Endothelial cell of umbilical vein (primary cell): ENCODE data around the gene GANC.

Experiments used
- EZH2 ChIP-seq: IDR thresholded peaks from 2 replicates; pipeline ENCODE4 v1.6.1; 2012; ENCODE audit warnings: borderline replicate concordance, low read depth, mild to moderate bottlenecking, moderate library complexity, low read length, inconsistent platforms; ENCODE audit not compliant: severe bottlenecking
- FOS ChIP-seq: IDR thresholded peaks from 2 replicates; pipeline ENCODE4 v1.6.1; 2011; ENCODE audit warnings: mild to moderate bottlenecking, low read length, moderate library complexity, borderline replicate concordance; ENCODE audit not compliant: insufficient read depth
- GATA2 ChIP-seq: IDR thresholded peaks from 2 replicates; pipeline ENCODE4 v1.7.0; 2011; ENCODE audit warnings: low read depth, mild to moderate bottlenecking, moderate library complexity, mixed read lengths, low read length; ENCODE audit not compliant: insufficient read length, insufficient read depth
- JUN ChIP-seq: IDR thresholded peaks from 2 replicates; pipeline ENCODE4 v1.6.1; 2011; ENCODE audit warnings: borderline replicate concordance, low read depth; ENCODE audit not compliant: insufficient read length, insufficient read depth
- MYC ChIP-seq: IDR thresholded peaks from one replicate; pipeline ENCODE4 v1.6.1; 2011; ENCODE audit warnings: mild to moderate bottlenecking, low read depth, low read length
- POLR2A ChIP-seq: IDR thresholded peaks from 2 replicates; pipeline ENCODE4 v1.6.1; 2012; ENCODE audit warnings: low read depth, mild to moderate bottlenecking, control low read depth, low read length
- POLR2AphosphoS5 ChIP-seq: IDR thresholded peaks from 2 replicates; pipeline ENCODE4 v1.6.1; 2012; ENCODE audit warnings: low read depth, mild to moderate bottlenecking, control low read depth, low read length, moderate library complexity; ENCODE audit not compliant: insufficient read depth
- TF ChIP-seq, protein P1 (sequence below), 2 donors: IDR thresholded peaks; 1 replicate in 1 of 2; 2 replicates in 1 of 2; pipeline ENCODE4 v1.5.1; 2011; ENCODE audit warnings: low read length in 2 of 2, mild to moderate bottlenecking in 2 of 2, moderate library complexity in 2 of 2, control low read depth in 1 of 2, inconsistent platforms in 1 of 2, low read depth in 1 of 2; ENCODE audit not compliant: insufficient read depth in 1 of 2; ENCODE audit errors: extremely low read depth in 1 of 2
- TF ChIP-seq, protein P2 (sequence below): IDR thresholded peaks from 2 replicates; pipeline ENCODE4 v1.6.1; 2011; ENCODE audit not compliant: insufficient read depth, insufficient read length

DNA sequence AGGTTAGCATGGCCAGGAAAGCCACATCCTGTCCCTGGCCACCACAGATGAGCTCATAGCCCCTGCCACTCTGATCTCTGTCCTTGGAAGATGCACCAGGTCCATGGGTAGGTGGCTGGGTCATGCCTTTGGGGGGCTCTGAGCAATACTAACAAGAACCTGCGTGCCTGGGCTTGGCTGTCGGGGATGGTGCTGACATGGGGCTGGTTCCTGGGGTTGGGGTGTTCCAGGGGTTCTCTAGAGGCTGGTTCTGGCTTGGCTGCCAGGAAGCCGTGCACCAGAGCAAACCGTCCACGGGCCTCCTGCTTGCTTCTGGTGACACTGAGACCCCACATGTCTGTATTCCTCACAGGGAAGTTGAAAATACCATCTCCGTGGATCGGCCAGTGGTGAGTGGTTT is 130.4 kb downstream of the GANC start:
- TF ChIP-seq GATA2 (no peak), JUN (no peak), POLR2AphosphoS5 (no peak), POLR2A (no peak), MYC (no peak), EZH2 (no peak), FOS (no peak)
- TF ChIP-seq, protein P1, sequence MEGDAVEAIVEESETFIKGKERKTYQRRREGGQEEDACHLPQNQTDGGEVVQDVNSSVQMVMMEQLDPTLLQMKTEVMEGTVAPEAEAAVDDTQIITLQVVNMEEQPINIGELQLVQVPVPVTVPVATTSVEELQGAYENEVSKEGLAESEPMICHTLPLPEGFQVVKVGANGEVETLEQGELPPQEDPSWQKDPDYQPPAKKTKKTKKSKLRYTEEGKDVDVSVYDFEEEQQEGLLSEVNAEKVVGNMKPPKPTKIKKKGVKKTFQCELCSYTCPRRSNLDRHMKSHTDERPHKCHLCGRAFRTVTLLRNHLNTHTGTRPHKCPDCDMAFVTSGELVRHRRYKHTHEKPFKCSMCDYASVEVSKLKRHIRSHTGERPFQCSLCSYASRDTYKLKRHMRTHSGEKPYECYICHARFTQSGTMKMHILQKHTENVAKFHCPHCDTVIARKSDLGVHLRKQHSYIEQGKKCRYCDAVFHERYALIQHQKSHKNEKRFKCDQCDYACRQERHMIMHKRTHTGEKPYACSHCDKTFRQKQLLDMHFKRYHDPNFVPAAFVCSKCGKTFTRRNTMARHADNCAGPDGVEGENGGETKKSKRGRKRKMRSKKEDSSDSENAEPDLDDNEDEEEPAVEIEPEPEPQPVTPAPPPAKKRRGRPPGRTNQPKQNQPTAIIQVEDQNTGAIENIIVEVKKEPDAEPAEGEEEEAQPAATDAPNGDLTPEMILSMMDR (IDR thresholded peaks at IDR 0.05; ENCODE audit: extremely low read depth in 1 of 2, insufficient read depth in 1 of 2, low read depth in 1 of 2, low read length in 2 of 2) = no peak
- TF ChIP-seq, protein P2, sequence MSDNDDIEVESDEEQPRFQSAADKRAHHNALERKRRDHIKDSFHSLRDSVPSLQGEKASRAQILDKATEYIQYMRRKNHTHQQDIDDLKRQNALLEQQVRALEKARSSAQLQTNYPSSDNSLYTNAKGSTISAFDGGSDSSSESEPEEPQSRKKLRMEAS = no peak
